ENCODE results near the gene SYTL1.

Gene SYTL1

DNA sequence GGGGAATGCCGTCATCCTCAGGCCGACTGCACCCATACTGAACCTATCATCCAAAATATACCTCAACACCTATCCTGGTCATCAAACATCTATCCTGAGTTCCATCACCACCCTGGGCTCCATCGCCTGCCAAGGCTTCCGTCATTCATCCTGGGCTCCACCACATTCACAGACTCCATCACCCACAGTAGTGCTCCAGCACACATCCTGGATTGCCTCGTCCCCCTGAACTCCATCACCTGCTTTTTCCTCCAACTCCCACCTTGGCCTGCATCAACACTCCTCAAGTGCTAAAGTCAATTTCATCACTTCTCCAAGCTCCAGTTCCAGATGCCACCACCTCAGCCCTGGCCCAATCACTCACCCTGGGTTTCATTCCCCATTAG, 17.1 kb downstream of the SYTL1 start:
- no peak for TF ChIP-seq ZNF274 (IDR thresholded peaks at IDR 0.05; ENCODE audit: low read depth, low read length)

GRCh38 chr1:27359822-27360158, 18.0 kb downstream of the SYTL1 start:
- H3K4me3 ChIP-seq (ENCODE audit: low read length) = no peak overlapping the region; the same call in 1 of the 2 replicates

More for the DNA sequence above, 17.1 kb downstream of the SYTL1 start:
- no peak overlapping the region for H3K4me3 ChIP-seq (ENCODE audit: low read length)

GRCh38 chr1:27360159-27361043, 18.6 kb downstream of the SYTL1 start:
- TF ChIP-seq ZNF274 (IDR thresholded peaks at IDR 0.05; ENCODE audit: low read depth, low read length) = no peak
- H3K4me3 ChIP-seq (ENCODE audit: low read length) = peak overlapping the region; percentile 3; the same call in 1 of the 2 replicates

More at GRCh38 chr1:27359822-27360158, 18.0 kb downstream of the SYTL1 start:
- no peak for TF ChIP-seq ZNF274 (IDR thresholded peaks at IDR 0.05; ENCODE audit: low read depth, low read length)

DNA sequence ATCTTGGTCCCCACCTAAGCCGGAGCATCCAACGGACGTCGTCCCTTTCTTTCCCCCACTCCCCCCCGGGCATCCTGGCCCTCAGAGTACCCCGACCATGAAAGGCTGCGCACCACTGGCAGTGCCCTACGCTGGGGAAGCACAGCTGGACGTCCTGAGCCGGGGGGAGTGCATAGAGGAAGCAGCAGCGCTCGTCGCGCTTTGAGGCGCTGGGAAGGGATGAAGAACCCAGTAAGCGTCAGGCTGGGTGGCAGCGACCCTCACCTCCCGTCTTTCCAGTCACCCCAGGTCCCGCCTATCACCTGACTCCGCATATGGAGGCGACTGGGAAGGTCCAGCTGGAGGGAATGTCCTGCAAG, 19.2 kb downstream of the SYTL1 start:
- TF ChIP-seq ZNF274 (IDR thresholded peaks at IDR 0.05; ENCODE audit: low read depth, low read length) = no peak
- no peak overlapping the region for H3K4me3 ChIP-seq (ENCODE audit: low read length)

DNA sequence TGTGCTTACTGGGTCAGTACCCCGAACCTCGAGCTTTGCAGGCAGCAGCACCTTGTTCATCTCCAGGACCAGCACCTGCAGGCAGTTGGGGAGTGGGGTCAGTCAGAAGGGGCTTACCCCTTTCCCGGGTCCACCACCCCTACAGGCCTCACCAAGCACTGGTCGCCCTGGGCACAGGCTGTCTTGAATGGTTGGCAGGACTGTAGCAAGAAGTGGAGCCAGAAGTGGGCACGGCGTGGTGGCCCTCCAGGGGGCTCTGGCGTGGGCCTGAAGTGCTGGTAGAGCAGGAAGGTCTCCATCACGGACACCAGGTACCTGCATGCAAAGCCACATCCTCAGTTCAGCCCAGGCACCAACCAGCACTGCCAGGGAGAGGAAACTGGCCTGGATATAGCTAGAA, 19.7 kb downstream of the SYTL1 start:
- TF ChIP-seq ZNF274 (IDR thresholded peaks at IDR 0.05; ENCODE audit: low read depth, low read length) = no peak
- no peak overlapping the region for H3K4me3 ChIP-seq (ENCODE audit: low read length)

- TF ChIP-seq ZNF274 (IDR thresholded peaks at IDR 0.05; ENCODE audit: low read depth, low read length) = no peak
- H3K4me3 ChIP-seq (ENCODE audit: low read length) = no peak overlapping the region
These were observed 22.2 kb downstream of the SYTL1 start for GRCh38 chr1:27363766-27364695.

DNA sequence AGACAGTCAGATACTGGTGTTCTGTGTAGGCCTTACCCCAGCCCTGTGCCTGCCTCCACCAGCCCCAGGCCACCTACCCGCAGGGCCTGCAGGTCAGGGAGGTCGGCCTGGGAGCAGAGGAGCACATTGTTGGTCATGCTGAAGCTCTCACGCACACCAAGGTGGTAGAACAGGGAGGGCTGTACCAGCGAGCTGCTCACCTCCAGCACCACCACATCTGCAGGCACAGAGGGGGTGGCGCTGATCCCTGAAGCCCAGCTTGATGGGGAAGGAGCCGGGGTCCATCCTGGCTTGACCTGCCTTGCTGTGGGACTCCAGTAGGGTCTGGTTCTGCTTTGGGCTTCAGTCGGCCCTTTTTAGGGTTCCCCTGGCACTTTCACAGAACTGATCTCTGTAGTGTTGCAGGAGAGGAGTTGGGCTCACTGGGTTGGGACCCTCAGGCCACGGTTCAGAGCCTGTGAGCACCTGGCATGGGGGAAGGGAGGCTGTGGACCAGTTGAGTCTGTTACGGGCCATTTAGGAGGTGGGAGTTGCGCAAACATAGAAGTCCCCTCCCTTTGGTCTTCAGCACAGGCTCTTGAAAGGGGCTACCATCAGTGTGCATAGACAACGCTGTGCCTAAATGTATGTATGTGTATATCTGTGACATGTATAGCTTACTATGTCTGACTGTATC, 23.0 kb downstream of the SYTL1 start:
- TF ChIP-seq ZNF274 (IDR thresholded peaks at IDR 0.05; ENCODE audit: low read depth, low read length) = no peak
- H3K4me3 ChIP-seq (ENCODE audit: low read length) = no peak overlapping the region

DNA sequence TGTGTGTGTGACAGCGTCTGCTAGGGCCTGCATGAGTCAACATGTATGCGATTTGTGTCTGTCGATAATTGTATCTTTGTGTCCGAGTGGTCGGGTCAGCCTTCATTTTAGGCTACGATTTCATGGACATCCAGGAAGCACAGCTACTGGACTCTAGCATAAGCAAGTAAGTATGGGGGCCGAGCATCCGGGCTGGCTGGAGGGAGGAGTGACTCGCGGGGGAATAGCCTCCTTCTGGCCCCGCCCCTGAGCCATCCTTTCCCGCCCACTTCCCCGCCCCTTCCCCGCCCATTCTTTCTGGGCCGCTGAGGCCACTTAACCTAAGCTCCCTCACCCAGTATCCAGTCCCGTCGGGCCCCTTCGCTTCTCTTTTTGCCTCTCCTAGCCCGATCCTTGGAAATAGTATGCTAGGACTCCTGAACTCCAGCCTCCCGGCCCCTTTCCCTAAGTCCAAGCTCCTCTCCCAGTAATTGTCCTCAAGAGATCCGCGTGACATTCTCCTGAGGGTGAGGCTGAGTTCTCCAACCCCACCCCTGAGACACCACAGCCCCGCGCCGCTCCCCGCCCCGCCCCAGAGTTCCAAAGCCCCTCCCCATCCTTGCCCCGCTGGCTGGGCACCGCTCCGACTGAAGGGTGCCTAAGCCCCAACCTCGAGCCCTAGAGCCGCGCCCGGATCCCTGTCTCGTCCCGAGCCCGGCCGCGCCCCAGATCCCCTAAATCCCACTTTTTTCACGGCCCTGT, 23.7 kb downstream of the SYTL1 start:
- H3K4me3 ChIP-seq (ENCODE audit: low read length) = peak overlapping the region; percentile 57; the same call in 1 of the 2 replicates
- TF ChIP-seq ZNF274 (IDR thresholded peaks at IDR 0.05; ENCODE audit: low read depth, low read length) = no peak

DNA sequence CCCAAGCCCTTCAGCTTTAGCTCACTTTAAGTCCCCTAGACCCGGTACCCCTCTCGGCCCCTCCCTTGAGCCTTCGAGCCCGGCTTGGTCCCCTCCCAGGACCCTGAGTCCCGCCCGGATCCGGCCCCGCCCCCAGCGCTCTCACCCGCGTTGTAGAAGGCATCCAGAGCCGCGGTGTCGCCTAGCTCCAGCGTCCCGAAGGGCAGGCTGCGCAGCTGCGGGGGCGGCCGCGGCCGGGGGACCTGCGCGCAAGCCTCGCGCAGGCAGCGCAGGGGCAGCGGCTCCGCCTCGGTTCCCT, 24.2 kb downstream of the SYTL1 start:
- no peak for TF ChIP-seq ZNF274 (IDR thresholded peaks at IDR 0.05; ENCODE audit: low read depth, low read length)
- H3K4me3 ChIP-seq (ENCODE audit: low read length) = peak overlapping the region; percentile 57; the same call in 1 of the 2 replicates

DNA sequence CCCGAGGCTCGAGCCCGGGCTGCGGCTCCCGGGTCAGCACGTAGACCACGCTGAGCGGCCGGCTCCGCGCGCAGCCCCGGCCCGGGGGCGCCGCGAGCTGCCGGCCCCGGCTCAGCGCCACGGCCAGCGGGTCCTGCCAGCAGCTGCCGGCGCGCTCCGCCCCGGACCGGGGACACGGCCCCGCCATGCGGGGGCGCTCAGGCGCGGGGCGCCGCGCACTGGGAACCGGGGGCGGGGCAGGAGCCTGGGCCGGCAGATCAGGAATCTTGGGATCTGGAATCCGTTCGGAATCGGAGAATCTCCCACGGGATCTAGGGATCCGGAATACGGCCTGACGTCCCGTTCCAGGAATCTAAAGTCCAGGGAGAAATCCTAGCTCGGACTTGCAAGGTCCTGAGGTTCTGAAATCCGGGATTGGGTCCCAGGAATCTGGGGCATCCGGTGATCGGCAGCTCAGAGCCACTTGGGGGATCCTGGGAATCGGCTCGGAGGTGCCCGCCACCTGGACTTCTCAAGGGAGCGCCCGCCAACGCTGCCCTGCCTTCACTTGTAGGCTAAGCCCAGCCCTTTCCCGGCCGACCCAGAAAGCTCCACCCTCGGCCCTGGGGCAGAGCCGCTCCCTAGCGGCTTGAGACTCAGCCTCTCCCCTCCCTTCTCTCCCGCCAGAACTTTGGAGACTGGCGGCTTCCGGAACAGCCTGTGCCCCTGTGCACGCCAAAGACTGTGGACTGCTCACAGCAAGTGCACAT, 24.8 kb downstream of the SYTL1 start, which contains the start of gene MAP3K6:
Gene MAP3K6 (minus strand): TSS at position 551 of the 749 bp plus-strand sequence. CDS start 364 bp downstream, at position 187.
- TF ChIP-seq ZNF274 (IDR thresholded peaks at IDR 0.05; ENCODE audit: low read depth, low read length) = no peak
- peak within 1 kb of the TSS; percentile 57; the same call in 1 of the 2 replicates for H3K4me3 ChIP-seq (ENCODE audit: low read length)

- TF ChIP-seq ZNF274 (IDR thresholded peaks at IDR 0.05; ENCODE audit: low read depth, low read length) = no peak
- no peak overlapping the region for H3K4me3 ChIP-seq (ENCODE audit: low read length)
These were observed 25.4 kb downstream of the SYTL1 start for GRCh38 chr1:27367160-27367650.

DNA sequence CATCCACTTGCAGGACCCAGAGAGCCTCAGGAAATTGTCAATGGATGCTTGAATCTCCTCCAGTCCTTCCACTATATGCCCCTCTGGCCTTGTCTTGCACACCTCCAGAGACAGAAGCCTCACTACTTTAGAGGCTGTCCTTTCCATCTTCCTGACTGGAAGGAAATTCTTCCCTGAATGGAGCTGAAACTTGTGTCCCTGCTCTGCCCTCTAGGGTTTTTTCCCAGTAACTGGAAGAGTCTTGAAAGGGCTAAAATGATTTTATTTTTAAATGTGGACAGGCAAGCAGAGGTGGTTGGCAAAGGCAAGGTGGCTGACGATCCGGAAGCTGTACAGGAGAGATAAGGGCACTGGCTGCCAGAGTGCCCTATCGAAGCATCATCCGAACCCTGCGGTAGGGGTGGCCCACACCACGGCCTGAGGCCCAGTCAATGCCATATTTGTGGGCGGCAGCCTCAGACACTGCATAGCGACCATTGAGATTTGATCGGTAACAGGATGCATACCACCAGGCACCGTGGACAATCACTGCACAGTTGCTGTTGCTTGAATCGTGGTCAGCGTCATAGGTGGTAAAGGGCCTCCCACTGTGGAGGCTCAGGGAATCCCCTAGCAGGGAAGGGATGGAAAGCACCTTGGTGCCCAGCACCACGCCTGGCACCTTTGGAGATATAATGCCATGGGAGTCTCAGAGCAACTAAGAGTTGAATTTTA, 27.2 kb downstream of the SYTL1 start:
- TF ChIP-seq ZNF274 (IDR thresholded peaks at IDR 0.05; ENCODE audit: low read depth, low read length) = no peak
- H3K4me3 ChIP-seq (ENCODE audit: low read length) = no peak overlapping the region

All from GM08714 (cell line).